IPS DF 19.7 (cell line): ENCODE results near the gene MEIOB.
"Not testable (repeated sequence)": the region's sequence is repeated elsewhere in the genome, so short reads cannot be mapped to it uniquely, and the experiment has no call there.

Source experiments
- DNase-seq: peaks from one replicate; pipeline ENCODE4 v3.0.0-alpha.2; 2013; ENCODE audit warnings: low read depth, low spot score

MEIOB gene, protein sequence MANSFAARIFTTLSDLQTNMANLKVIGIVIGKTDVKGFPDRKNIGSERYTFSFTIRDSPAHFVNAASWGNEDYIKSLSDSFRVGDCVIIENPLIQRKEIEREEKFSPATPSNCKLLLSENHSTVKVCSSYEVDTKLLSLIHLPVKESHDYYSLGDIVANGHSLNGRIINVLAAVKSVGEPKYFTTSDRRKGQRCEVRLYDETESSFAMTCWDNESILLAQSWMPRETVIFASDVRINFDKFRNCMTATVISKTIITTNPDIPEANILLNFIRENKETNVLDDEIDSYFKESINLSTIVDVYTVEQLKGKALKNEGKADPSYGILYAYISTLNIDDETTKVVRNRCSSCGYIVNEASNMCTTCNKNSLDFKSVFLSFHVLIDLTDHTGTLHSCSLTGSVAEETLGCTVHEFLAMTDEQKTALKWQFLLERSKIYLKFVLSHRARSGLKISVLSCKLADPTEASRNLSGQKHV

DNA sequence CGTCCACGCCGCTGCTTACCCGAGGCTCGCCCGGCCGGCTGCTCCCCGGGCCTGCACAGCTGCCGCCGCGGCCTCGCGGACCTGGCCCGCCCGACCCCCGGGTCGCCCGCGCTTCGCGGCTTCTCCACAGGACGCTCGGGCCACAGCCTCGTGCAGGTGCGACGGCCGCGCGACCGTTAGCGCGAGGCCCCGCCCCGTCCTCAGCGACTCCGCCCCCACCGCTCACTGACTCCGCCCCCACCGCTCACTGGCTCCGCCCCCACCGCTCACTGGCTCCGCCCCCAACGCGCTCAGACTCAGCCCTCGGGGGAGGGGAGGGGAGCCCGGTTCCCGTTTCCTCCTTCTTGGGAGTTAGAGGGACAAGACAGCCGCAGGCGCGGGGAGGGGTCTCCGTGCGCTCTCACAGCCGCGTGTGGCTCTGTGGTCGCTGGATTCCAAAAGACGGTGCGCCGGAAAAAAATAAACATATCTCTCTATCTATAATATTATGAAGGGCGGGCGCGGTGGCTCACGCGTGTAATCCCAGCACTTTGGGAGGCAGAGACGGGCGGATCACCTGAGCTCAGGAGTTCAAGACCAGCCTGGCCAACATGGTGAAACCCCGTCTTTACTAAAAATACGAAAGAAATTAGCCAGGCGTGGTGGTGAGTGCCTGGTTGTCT, at the start of gene MEIOB:
Gene MEIOB (minus strand): TSS at position 191 of the 662 bp plus-strand sequence. CDS start 3,989 bp downstream, outside the sequence.
- DNase-seq: no peak

- no peak for DNase-seq
These were observed 48.8 kb upstream of the MEIOB start for GRCh38 chr16:1920727-1921171.

DNA sequence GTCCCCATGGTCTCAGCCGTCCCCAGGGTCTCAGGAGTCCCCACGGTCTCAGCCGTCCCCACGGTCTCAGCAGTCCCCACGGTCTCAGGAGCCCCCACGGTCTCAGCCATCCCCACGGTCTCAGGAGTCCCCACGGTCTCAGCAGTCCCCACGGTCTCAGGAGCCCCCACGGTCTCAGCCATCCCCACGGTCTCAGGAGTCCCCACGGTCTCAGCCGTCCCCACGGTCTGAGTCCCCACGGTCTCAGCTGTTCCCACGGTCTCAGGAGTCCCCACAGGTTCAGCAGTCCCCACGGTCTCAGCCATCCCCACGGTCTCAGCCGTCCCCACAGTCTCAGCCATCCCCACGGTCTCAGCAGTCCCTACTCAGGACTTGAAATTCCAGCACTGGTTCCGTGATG, 48.2 kb upstream of the MEIOB start:
- not testable (repeated sequence) for DNase-seq

DNA sequence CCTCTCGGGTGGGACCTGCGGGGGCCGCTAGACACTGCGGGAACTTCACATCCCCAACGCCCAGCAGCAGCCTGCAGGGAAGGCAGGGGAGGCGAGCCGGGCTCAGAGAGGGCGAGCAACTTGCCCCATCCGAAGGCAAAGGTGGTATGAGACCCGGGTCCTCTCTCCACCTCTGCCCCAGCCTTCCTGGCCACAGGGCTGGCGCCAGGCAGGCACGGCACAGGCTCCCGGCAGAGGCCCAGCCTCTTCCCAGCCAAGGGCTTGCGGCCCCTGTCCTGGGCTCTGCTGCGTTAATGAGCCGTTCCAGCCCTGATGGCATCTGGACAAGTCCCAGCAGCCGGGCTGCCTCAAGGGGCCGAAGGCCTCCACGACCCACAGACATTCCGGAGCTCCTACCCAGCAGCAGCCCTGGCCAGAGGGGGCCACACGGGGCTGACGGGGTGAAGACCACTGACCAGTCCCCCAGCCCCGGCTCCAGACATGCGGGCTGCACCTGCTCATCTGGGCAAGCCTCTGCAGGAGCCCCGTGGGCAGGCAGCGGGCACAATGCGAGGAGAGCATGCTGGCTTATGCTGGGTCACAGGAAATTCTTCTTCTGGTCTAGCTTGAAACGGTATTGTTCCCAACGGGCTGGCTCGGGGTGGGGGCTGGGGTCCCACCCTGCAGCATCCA, 47.5 kb upstream of the MEIOB start:
- no peak for DNase-seq

DNA sequence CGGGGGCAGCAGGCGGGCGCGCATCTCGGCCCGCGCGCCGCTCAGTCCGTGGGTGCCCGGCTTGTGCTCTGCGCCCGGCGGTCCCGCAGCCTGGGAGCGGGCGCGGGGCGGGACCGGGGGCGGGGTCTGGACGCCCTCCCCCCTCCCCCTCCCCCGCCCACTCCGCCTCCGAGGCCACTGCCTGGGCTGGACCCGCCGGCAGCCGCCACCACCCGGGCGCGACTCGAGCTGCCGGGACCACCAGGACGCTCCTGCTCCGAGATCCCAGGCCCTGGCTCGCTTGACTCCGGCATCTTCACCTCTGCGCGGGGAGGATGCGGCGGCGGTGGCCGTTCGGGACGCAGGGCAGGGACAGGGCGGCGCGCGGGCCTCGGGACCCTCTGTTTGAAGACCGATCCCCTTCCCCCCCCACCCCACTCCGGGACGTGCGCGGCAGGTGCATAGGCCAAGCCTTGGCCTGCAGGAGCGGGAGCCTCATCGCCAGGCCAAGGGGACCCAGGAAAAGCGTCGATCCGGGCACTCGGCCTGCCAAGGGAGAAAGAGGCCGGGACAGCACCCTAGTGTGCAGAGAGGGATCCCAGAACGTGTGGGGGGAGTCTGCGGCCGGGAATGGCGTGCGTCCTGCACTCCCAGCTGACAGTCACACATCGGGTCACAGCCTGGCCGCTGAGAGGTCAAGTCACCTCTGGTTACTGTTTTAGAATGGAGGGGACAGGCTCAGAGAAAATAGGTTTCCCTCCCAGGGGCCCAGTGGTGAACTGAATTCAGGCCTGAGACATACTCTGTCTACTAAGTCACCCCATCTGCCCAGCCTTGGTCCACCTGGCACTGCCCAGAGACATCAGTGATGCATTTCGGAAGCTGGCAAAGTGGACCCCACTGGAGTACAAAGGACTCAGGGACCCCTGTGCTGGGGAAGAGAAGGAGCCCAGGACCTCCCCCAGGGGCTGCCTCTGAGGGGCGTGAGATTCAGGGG, 46.7 kb upstream of the MEIOB start, which contains the start of gene HS3ST6:
Gene HS3ST6 (minus strand): TSS at position 65 of the 976 bp plus-strand sequence. CDS start 92 bp downstream, outside the sequence.
- no peak for DNase-seq

DNA sequence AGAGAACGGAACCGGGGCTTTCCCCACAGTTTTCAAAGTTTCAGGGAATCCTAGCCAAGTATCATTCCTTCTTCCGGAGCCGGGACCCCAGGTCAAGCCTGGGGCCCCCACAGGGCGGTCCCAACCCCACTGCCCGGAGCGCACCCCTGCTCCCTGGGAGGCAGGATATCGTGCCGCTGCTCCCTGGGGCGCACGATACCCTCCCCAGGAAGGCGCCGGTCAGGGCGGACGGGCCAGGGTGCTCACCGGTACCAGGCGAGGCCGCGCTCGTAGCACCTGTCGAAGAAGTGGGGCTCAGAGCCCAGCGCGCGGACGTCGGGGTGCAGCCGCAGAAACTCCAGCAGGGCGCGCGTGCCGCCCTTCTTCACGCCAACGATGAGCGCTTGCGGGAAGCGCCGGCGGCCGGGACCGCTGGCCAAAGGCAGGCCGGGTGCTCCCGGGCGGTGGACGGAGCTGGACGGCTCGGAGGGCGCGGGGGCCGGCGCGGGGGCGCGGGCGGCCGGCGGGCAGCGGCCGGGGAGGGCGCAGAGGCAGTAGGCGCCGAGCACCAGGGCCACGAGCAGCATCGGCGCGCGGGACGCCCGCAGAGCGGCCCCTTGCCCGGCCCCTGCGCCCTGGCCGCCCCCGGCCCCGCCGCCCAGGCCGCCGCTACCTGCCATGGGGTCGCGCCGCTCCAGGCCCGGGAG, 45.8 kb upstream of the MEIOB start:
- no peak for DNase-seq

GRCh38 chr16:1917056-1917664, 45.2 kb upstream of the MEIOB start:
- DNase-seq: no peak

GRCh38 chr16:1916640-1916990, 44.7 kb upstream of the MEIOB start:
- no peak for DNase-seq

DNA sequence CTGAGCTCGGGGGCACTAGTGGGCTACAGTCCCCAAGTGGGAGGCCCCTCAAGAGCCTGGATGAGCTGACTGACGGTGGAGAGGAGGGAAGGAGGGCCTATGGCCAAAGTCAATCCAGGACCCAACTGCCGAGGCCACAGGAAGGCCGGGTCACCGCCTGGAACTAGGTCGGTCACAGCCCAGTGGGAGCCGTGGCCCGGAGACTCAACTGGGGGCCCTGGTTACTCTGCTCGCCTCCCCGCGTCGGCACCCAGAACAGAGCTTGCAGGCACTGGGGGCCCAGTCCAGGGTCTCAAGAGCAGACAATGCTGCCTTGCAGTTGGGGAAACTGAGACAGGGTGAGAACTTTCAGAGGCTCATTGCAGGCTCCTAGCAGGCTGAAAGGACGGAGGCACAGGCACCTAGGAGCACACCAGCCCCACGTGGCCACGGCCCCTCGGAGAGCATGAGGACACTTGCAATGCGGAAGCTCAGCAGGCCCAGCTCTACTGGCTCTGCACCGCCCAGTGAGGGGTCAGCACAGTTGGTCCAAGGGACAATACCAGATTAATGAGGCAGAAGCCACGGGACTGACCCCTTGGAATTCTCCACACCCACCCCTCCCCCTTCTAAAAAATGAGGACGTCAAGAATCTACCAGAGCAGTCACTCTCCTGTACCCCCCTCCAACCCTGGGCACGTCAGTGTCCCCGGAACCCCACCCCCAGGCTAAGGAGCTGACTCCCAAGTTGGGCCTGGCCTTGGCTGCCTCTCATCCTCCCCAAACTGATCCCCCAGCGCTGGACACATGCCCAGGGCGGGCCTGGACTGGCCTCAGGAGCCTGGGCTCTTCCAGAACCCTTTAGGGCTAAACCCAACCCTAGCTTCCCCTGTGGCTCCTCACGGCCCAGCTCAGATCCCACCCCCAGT, 44.0 kb upstream of the MEIOB start:
- DNase-seq: no peak

GRCh38 chr16:1914988-1915387, 43.0 kb upstream of the MEIOB start:
- DNase-seq: no peak

DNA sequence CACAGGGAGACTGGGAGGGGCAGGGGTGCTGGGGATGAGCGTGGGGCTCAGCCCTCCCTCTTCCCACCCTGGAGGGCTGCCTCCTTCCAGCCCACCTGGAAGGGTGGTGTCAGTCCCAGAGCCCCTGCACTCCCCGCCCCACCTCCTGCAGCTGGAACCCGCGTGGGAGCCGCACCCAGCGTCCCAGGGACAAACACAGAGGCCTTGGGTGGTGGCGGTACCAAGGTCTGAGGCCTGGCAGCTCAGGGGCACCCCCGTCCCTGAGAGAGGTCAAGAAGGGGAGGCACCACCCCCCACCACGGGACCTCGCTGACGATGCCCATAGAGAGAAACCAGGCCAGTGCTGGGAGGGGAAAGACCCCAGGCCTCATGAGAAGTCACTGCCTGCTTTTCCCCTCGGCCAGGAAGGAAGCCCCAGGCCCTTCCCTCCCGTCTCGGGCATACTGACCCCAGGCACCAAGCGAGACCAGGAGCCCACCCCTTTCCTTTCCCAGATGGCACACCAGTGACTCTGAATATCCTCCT, 42.2 kb upstream of the MEIOB start:
- DNase-seq: no peak

GRCh38 chr16:1913327-1914083, 41.5 kb upstream of the MEIOB start:
- no peak for DNase-seq

DNA sequence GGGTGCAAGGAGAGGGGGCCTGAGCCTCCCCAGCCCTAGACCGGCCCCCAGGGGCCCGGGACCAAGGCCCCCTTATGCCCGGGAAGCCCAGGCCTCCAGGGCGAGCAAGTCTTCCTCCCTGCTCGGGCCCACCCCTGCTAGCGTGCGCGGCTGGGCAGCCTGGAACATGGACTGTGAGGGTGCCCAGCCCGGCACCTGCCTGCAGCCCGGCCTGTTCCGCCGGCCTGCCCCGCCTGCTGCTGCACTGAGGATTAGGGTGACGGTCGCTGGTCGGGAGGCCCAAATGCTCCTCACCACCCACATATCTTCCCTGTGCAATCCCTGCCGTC, 40.2 kb upstream of the MEIOB start:
- DNase-seq: no peak

DNA sequence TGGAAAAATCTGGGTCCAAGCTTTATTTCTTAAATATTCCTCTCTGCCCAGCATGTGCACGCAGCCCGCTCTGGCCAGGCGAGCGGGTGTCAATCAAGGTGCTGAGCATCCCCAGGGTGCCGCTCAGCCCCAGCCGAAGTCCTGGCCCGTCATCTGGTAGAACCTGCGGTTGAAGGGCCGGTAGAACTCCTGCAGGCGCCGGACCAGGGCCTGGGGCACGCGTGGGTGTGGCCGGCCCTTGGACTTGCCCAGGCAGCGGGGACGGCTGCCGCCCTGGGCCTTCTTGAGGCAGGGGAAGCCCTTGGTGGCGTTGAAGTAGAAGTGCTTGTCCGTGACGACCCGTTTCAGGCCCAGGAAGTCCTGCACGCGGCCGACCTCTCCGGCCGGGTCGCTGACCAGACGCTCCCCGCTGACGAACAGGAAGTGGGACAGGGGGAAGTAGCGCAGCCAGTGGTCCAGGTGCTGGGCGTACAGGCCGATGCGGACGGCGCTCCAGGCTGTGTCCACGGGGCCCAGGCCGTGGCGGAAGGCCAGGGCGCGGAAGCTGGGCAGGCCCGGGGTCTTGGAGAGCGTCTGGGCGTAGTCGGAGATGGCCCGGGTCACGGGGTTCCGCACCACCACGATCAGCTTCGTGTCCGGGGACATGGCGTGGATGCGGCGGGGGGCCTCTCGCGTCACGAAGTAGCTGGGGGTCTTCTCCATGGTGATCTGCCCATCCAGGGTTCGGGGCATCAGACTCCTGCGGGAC, 39.7 kb upstream of the MEIOB start:
- DNase-seq: no peak

DNA sequence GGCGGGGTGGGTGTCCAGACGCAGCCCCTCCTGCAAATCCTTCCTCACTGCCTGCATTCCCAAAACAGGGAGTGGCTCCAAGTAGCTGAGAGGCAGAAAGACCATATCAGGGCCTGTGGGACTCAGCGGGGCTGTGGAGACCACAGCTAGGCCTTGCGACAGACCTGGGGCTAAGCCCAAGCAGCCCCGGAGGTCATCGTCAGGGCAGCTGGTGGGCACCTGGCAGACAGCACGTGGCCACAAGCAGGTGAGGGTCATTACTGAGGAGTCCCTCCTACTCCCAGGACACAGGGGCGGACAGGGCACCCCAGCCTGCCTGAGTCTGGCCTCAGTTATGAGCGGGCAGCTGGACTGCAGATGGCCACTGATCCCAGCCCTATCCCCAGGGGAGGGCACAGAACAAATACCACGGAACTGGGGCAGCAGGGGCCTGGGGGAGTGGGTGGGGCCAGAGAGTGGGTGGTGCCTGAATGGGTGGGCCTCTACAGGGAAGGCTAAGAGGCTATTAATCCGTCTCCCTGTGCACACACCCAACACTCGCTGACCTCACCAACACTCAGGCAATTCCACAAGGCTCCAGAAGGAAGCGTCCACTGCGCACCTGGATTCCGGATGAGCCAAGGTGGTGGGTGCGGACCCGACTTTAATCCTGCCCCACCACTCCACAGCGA, 37.7 kb upstream of the MEIOB start:
- DNase-seq: no peak

GRCh38 chr16:1908983-1909382, 37.0 kb upstream of the MEIOB start:
- no peak for DNase-seq

DNA sequence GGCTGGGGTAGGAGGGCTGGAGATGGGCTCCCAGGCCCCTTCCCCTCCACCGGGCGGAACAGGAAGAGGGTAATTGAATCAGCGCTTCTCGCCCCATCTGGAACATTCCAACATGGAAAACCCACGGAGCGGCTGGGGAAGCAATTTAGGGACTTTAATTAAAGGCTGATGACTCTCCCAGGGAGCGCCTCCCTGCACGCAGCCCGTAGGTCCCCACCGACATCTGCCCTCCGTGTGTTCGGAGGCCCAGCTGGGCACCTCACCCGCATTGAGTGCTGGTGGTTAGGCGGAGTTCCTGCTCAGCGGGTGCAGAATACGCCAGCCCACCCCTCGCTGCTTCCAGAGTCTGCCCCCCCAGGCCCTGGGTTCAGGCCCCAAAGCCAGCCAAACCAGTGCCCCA, 36.2 kb upstream of the MEIOB start:
- no peak for DNase-seq
